Measurements from ENCODE around the gene SLC25A24.

DNA sequence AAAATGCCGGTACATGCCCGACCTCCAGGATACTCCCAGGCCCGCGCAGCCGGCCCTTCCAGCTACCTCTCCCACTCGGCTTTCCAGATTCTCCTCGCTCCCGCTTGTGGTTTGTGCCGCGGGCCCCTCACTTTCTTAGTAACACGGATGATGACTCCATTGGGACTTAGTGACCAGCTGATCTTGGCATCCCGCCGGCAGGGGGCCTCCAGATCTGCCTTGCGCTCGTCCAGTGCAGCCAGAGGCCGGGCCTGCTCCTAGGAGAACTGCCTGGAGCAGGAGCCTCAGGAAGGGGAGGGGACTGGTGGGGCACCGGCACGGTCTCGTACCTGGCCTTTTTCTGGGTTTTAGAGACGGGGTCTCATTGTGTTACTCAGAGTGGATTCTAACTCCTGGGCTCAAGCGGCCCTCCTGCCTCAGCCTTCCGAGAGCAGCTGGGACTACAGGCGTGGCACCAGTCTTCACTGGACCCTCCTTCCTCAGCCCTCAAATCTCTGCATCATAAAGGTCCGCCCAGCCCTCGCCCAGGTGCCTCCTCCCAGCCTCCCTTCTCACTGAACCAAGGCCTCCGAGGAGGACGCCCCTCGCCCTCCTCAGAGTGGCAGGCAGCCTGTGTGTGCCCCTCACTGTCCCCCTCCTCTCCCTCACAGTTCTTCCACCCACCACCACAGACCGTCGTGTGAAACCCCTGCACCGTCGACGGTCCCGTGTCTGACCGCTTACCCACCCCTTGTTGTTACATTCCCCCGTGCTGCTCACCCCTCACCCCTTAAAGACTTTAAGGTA lies 78.6 kb downstream of the SLC25A24 start:
- TF ChIP-seq, protein P1, sequence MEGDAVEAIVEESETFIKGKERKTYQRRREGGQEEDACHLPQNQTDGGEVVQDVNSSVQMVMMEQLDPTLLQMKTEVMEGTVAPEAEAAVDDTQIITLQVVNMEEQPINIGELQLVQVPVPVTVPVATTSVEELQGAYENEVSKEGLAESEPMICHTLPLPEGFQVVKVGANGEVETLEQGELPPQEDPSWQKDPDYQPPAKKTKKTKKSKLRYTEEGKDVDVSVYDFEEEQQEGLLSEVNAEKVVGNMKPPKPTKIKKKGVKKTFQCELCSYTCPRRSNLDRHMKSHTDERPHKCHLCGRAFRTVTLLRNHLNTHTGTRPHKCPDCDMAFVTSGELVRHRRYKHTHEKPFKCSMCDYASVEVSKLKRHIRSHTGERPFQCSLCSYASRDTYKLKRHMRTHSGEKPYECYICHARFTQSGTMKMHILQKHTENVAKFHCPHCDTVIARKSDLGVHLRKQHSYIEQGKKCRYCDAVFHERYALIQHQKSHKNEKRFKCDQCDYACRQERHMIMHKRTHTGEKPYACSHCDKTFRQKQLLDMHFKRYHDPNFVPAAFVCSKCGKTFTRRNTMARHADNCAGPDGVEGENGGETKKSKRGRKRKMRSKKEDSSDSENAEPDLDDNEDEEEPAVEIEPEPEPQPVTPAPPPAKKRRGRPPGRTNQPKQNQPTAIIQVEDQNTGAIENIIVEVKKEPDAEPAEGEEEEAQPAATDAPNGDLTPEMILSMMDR (IDR thresholded peaks at IDR 0.05 in 2 of 3, conservative IDR thresholded peaks at IDR 0.05 in 1 of 3; ENCODE audit: borderline replicate concordance in 1 of 3, insufficient read depth in 1 of 3, low read depth in 2 of 3, low read length in 2 of 3), result no peak
- TF ChIP-seq TCF7L2 (IDR thresholded peaks at IDR 0.05; ENCODE audit: borderline replicate concordance, extremely low read depth, insufficient read depth, insufficient read length) (no peak), YY1 (IDR thresholded peaks at IDR 0.05; ENCODE audit: extremely low read depth, insufficient replicate concordance, low read depth, low read length) (no peak), CEBPB (IDR thresholded peaks at IDR 0.05; ENCODE audit: low read depth) (no peak), SP1 (IDR thresholded peaks at IDR 0.05; ENCODE audit: low read depth) (no peak), ZNF274 (IDR thresholded peaks at IDR 0.05; ENCODE audit: low read depth, low read length) (no peak), POLR2A (IDR thresholded peaks at IDR 0.05; ENCODE audit: borderline replicate concordance, extremely low read depth, insufficient read depth, insufficient read length) (no peak), FOSL1 (IDR thresholded peaks at IDR 0.05; ENCODE audit: low read depth) (no peak), RAD21 (IDR thresholded peaks at IDR 0.05; ENCODE audit: low read depth) (no peak), POLR2AphosphoS5 (IDR thresholded peaks at IDR 0.05; ENCODE audit: low read depth, low read length) (no peak), EGR1 (IDR thresholded peaks at IDR 0.05; ENCODE audit: low read depth) (no peak), SRF (IDR thresholded peaks at IDR 0.05; ENCODE audit: low read depth) (no peak), EZH2 (IDR thresholded peaks at IDR 0.05) (no peak)
- TF ChIP-seq, protein P2, sequence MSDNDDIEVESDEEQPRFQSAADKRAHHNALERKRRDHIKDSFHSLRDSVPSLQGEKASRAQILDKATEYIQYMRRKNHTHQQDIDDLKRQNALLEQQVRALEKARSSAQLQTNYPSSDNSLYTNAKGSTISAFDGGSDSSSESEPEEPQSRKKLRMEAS (IDR thresholded peaks at IDR 0.05), result no peak
